22Rv1 (cell line): ENCODE data around the gene EIF1B.

Source experiments
- H3K27ac ChIP-seq: fragments of 450-650 bp; 2 replicates; pipeline ENCODE4 v1.5.1; 2017
- ZFX ChIP-seq: fragments of 450-650 bp; IDR thresholded peaks from 2 replicates; pipeline ENCODE4 v1.6.1; 2017; ENCODE audit warnings: antibody characterized with exemption, borderline replicate concordance
- TF ChIP-seq, protein P1 (sequence below): fragments of 450-650 bp; IDR thresholded peaks from 2 replicates; pipeline ENCODE4 v1.5.1; 2017; ENCODE audit warnings: mild to moderate bottlenecking

Gene EIF1B

DNA sequence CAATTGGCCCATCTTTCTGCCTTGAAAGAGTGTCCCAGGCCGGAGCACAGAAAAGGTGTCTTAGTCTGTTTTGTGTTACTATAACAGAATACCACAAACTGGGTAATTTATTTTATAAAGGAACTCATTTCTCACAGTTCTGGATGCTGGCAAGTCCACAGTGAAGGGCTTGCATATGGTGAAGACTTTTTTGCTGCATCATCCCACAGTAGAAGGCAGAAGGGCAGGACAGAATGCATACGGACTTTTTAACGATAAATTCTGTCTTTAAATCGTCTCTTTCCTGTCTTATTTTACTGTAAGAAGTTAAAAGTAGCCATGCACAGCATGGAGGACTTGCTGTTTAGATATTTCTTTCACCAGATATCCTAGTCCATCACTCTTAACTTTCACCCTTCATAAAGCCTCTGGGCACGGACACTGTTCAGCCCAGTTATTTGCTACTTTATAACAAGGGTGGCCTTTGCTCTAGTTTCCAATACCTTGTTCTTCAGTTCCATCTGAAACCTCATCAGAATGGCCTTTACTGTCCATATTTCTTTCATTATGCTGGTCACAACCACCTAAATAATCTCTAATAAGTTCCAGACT is 10.3 kb upstream of the EIF1B start:
- H3K27ac ChIP-seq, result no peak overlapping the region

DNA sequence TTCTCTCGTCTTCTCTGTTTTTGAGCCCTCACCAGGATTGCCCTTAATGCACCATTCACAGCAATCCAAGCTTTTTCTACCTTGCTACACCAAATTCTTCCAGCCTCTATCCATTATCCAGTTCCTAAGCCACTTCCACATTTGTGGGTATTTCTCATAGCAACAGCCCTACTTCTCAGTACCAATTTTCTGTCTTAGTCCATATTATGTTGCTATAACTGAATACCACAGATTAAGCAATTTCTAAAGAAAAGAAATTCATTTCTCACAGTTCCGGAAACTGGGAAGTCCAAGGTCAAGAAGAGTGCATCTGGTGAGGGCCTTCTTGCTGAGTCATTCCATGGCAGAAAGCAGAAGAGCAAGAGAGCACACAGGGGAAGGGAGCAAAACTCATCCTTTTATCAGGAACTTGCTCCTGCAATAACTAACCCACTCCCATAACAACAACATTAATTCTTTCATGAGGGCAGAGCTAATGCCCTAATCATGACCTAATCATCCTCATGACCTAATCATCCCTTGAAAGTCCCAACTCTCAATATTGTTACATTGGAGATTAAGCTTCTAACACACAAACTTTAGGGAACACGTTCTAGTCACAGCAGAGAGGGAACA is 9.7 kb upstream of the EIF1B start:
- no peak overlapping the region for H3K27ac ChIP-seq
- TF ChIP-seq, protein P1, sequence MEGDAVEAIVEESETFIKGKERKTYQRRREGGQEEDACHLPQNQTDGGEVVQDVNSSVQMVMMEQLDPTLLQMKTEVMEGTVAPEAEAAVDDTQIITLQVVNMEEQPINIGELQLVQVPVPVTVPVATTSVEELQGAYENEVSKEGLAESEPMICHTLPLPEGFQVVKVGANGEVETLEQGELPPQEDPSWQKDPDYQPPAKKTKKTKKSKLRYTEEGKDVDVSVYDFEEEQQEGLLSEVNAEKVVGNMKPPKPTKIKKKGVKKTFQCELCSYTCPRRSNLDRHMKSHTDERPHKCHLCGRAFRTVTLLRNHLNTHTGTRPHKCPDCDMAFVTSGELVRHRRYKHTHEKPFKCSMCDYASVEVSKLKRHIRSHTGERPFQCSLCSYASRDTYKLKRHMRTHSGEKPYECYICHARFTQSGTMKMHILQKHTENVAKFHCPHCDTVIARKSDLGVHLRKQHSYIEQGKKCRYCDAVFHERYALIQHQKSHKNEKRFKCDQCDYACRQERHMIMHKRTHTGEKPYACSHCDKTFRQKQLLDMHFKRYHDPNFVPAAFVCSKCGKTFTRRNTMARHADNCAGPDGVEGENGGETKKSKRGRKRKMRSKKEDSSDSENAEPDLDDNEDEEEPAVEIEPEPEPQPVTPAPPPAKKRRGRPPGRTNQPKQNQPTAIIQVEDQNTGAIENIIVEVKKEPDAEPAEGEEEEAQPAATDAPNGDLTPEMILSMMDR, result no peak
- no peak for TF ChIP-seq ZFX

More for the DNA sequence above, 10.3 kb upstream of the EIF1B start:
- no peak for TF ChIP-seq ZFX
- TF ChIP-seq, protein P1, result no peak

DNA sequence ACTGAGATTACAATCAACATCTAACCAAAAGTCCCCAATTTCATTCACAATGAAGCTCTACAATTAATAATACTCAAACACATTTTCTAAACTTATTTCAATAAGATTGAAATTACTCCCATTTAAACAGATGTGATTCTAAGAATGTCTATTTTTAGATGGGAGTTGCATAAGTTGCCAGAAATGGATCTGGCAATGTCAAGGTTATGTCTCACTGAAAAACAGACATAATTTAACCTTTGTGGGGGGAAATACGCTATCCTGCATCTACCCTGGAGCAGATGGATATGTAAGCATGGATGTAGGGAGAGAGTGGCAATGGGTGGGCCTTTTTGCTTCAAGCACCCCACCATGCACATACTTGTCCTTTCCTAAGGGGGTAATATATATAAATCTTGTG is 6.7 kb upstream of the EIF1B start:
- no peak overlapping the region for H3K27ac ChIP-seq
- TF ChIP-seq, protein P1, result no peak
- TF ChIP-seq ZFX, result no peak

DNA sequence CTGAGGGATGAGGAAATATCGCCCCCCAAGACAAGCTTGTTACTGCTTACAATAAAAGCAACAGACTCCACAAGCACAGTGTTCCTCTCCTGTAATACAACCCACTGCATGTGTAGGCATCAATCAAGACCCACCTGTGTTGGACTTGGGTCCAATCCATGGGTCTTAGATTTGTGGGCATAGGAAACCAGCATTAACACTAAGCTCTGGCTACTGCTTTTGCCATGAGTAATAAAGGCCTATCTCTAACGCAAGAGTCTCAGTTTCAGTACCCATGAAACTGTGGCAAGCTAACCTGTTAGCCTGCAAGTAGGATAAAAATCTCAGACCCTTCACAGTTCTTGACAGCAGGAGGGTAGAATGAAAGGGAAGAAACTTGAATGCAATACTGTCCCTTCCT is 5.2 kb upstream of the EIF1B start:
- no peak for TF ChIP-seq ZFX
- TF ChIP-seq, protein P1, result no peak
- no peak overlapping the region for H3K27ac ChIP-seq

DNA sequence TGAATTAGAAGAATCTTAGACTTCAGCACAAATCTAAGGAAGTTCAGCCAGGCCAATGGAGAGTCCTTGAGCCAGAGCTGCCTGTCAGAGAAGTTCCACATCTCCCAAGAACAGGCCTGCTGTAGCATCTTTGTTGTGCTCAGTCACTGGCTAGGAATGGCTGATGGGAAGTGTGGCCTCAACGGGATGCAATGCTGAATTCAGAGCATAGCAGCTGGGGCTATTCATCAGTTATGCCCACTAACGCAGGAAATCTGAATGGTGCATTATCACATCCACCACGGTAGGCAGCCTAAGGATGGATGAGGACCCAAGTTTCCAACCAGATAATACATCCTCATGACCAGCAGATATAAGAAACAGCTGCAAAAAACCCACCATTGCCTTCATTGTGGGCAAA is 3.2 kb upstream of the EIF1B start:
- no peak overlapping the region for H3K27ac ChIP-seq
- TF ChIP-seq, protein P1, result no peak
- TF ChIP-seq ZFX, result no peak

DNA sequence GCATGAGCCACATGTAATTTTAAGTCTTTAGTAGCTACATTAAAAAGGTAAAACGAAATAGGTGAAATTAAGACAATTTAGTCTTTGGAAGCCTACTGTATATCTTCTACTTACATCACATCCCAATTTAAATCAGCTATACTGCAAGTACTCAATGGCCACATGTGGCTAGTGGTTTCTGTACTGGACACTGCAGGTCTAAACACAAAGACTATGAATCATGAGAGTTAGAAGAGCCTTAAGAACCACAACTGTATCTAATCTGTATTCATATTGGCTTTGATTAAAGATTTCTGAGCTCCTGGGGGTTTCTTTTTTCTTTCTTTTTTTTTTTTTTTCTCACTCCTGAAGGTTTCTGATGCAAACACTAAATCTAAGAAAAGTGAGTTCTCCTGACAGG is 2.3 kb upstream of the EIF1B start:
- TF ChIP-seq, protein P1, result no peak
- no peak for TF ChIP-seq ZFX

DNA sequence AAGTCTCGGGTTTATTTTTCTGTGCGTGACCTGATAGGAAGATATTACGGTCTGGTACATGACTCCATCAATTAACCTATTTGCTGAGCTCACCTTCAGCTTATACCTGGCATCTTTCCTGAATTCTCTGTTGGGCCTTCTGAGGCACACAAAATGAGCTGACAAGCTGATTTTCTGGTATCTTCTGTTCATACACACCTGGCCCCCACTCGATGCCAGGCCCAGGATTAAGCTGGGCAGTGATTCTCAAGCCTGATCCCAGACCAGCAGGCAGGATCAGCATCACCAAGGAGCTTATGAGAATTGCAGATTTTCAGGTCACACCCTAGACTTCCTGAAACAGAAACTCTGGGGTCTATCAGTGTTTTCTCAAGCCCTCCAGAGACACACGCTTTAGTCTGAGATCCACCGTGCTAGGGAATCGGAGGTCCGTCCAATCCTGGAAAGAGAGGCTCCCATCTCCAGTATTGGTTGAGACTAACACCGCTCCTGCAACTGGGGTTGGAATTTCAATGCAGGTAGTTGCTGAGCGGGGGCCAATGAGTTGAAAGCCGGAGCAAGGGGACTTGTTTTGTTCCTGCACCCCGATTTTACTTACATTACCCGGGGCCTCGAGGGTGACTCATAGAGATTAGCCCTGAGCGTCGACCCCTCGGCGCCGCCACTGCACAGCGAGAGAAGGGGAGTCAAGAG is 636 bp upstream of the EIF1B start:
- H3K27ac ChIP-seq, result peak overlapping the region; percentile 73; the same call in 1 of the 2 replicates

More for the DNA sequence above, 2.3 kb upstream of the EIF1B start:
- H3K27ac ChIP-seq, result no peak overlapping the region

More for the DNA sequence above, 636 bp upstream of the EIF1B start:
- TF ChIP-seq ZFX, result no peak
- TF ChIP-seq, protein P1, result no peak
